Fibroblast of pulmonary artery (primary cell): ENCODE measurements around the gene GAK.

Experiments used
- DNase-seq: peaks from one replicate; pipeline ENCODE4 v3.0.0-alpha.2; 2010; ENCODE audit warnings: low read depth
- H3K4me3 ChIP-seq: replicated peaks from 2 replicates; pipeline ENCODE4 v1.5.1; 2011; ENCODE audit warnings: low read depth, mild to moderate bottlenecking, control low read depth, low read length, moderate library complexity
- CTCF ChIP-seq: IDR thresholded peaks from 2 replicates; pipeline ENCODE4 v1.5.1; 2011; ENCODE audit warnings: mild to moderate bottlenecking, control low read depth, low read length, inconsistent platforms; ENCODE audit errors: missing control alignments

Gene GAK

DNA sequence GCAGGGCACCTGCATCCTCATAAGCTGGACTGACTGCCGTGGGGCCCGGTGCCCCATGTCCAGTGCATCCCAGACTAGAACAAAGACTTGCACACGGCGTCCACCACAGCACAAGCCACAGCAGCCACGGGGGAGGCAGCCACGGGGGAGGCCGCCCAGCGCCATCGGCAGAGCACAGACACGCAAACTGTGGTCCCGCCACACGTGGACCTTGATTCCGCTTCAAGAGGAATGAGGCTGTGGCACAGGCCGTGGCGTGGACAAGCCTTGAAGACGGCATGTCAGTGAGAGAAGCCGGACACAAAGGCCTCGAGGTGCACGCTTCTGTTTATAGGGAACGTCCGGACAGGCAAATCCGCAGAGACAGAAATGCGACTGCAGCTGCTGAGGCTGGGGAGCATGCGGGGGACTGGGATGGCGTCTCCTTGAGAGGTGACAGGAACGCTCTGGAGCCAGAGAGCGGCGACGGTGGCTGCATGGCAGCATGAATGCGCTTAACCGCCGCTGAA is 96.1 kb downstream of the GAK start:
- no peak for DNase-seq
- H3K4me3 ChIP-seq, result no peak overlapping the region
- no peak for TF ChIP-seq CTCF

DNA sequence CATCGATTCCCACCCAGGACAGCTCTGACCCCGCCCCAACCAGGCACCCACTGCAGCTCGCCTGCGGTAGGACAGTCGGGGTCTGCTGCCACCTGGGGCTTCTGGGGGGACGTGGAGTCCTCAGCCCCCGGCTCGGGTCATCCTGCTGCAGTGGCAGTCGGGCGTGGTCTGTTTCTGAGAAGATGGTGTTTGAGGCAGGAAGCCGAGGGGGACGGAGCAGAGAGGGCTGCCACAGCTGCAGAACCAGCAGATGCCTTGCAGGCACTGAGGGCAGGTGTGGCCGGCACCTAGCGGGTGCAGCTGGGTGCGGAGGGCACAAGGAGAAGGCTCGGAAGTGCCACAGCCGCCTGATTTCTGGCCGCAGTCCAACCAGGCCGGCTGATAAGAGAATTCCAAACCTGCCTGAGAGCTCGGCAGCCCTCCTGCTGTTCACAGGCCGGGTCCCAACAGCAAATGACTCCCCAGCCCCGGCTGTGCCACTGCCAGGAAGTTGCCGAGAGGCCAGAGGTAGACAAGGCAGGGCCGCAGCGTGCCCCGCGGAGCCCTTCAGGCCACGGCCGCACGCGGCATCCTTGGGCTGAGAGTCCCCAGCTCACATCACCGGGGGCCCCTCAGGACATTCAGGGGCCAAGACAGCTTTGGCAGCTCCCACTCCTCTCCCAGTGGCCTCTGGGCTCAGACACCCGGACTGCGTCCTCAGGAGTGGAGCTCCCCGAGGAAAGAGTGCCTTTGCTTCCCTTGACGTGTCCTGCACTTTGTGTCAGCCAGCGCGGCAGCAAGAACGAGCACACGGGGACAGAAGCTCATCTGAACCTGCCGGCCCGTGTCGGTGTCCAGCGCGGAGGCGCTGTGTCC is 96.7 kb downstream of the GAK start:
- H3K4me3 ChIP-seq, result no peak overlapping the region
- no peak for TF ChIP-seq CTCF
- no peak for DNase-seq

GRCh38 chr4:834368-835147 is 97.6 kb downstream of the GAK start:
- DNase-seq, result no peak
- no peak for TF ChIP-seq CTCF
- no peak overlapping the region for H3K4me3 ChIP-seq

DNA sequence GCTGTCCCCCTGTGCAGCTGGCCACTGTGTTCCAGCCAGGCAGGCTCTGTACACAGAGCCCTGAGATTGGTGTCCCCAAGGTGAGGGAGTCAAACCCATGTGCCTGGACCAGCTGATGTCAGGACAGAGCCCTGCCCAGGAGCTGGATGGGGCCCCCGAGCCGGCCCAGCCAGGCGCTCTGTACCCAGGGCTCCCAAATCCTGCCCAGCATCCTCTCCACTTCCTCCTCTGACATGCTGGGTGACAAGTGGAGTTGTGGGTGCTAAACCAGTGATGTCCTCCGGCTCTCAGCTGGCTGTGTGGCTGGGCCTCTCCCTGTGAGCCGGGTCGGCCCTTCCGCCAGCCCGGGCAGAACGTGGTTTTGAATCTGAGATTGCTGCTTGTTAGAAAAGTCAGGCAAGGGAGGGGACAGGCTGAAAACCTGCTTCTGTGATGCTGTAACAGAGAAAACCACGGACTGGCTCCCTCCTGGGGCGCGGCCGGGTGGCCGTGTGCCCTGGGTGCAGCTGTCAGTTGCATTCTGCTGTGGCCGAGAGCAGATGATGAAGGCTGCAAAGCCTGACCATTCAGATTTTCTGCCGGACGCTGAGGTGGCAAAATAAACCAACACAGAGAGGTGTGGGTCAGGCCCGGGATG is 98.3 kb downstream of the GAK start:
- H3K4me3 ChIP-seq, result no peak overlapping the region
- no peak for DNase-seq
- TF ChIP-seq CTCF, result no peak

- H3K4me3 ChIP-seq, result no peak overlapping the region
- no peak for DNase-seq
- no peak for TF ChIP-seq CTCF
Observed at GRCh38 chr4:833156-833555, 99.0 kb downstream of the GAK start.

DNA sequence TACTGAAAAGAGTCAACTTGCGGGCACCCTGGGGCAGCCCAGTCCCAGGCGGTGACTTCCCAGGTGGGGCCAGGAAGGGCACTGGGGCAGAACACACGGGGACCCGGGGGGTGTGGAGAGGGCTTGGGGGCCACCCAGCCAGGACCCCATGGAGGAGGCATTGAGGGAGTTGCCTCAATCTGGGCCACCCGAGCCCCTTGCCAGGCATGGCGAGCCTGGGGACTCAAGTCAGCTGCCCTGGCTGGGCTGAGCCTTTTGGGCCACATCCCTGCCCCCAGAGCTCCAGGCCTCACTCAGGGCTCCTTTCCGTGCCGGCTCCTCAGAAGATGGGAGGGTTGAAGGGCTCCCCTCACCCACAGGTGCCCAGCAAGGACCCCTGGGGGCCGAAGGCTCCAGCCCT is 99.6 kb downstream of the GAK start:
- no peak for TF ChIP-seq CTCF
- no peak overlapping the region for H3K4me3 ChIP-seq
- no peak for DNase-seq
